ENCODE data around the gene DNMT1. TPM values are rescaled to one million over a fixed set of nuclear protein-coding genes. Genes with fewer than 3 reads are reported as not detected.

Gene DNMT1
- total and polyA plus RNA-seq, 4 donors = 32.8 to 85.7 (median 45.2) TPM

DNA sequence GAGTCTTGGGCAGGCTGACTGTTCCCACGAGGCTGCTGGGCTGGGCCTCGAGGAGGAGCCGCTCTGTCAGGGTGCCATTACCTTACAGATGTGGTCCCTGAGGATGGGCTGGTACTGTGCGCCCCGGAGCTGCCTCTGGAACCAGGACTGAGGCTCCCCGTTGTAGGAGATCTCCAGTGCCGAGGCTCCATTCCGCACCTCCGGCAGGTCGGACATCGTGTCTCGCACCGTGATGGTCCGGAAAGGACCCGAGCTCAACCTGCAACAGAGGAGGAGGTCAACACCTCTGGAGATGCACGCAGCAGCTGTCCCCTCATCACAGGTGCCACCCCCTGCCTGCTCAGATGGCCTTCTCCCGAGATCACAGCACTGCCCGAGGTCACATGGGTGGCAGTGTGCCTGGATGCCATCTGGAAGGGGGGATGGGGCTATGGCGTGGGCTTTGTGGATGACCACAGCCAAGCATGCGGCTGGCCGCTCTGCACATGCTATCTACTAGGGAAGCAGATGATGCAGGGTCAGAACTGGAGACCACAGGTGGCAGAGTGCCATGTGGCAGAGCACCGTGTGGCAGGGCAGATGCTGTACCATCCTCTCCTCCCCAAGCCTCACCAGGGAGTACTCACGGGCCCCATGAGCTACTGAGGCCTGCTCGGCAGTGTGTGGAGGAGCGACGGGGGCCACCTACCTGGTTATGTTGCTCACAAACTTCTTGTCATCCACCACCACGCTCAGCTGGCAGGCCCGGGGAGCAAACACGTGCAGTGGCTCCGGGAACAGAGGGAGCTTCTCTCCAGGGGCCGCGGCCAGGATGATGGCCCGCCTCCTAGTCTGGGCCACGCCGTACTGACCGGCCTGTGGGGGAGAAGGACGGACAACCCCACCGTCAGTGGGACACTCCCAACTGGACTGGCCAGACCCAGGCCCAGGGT lies 56.7 kb downstream of the DNMT1 start:
- Histone ChIP-seq H3K27me3 (ENCODE audit: control insufficient read depth in 3 of 3, insufficient read depth in 3 of 3, low read length in 2 of 3) (no peaks in the 10 kb centered on the region), H3K4me3 (no peak overlapping the region), H3K4me1 (ENCODE audit: control insufficient read depth in 5 of 5, insufficient read depth in 5 of 5, low read length in 5 of 5) (no peaks in the 10 kb centered on the region), H3K9me3 (ENCODE audit: control insufficient read depth in 4 of 4, insufficient read depth in 3 of 4, low read length in 3 of 4) (peaks cover 0 to under 1% (median 0%) of the 10 kb centered on the region in 4 donors), H3K9ac (ENCODE audit: insufficient read depth in 1 of 2, low read length in 2 of 2) (no peak overlapping the region), H3K27ac (ENCODE audit: low read depth in 1 of 2, low read length in 1 of 2) (no peak overlapping the region), H3K36me3 (ENCODE audit: control insufficient read depth in 4 of 4, insufficient read depth in 4 of 4, low read length in 4 of 4) (peaks cover 28 to 77% (median 53%) of the 10 kb centered on the region in 4 donors)
- TF ChIP-seq, protein P1, sequence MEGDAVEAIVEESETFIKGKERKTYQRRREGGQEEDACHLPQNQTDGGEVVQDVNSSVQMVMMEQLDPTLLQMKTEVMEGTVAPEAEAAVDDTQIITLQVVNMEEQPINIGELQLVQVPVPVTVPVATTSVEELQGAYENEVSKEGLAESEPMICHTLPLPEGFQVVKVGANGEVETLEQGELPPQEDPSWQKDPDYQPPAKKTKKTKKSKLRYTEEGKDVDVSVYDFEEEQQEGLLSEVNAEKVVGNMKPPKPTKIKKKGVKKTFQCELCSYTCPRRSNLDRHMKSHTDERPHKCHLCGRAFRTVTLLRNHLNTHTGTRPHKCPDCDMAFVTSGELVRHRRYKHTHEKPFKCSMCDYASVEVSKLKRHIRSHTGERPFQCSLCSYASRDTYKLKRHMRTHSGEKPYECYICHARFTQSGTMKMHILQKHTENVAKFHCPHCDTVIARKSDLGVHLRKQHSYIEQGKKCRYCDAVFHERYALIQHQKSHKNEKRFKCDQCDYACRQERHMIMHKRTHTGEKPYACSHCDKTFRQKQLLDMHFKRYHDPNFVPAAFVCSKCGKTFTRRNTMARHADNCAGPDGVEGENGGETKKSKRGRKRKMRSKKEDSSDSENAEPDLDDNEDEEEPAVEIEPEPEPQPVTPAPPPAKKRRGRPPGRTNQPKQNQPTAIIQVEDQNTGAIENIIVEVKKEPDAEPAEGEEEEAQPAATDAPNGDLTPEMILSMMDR (IDR thresholded peaks at IDR 0.05; ENCODE audit: control extremely low read depth, extremely low read depth) = no peak
- 93% methylated on average over 38 of the region's 38 CpGs for WGBS, 2 donors
- ATAC-seq (ENCODE audit: insufficient read depth, low FRiP score) (no peak), DNase-seq (no peak)

DNA sequence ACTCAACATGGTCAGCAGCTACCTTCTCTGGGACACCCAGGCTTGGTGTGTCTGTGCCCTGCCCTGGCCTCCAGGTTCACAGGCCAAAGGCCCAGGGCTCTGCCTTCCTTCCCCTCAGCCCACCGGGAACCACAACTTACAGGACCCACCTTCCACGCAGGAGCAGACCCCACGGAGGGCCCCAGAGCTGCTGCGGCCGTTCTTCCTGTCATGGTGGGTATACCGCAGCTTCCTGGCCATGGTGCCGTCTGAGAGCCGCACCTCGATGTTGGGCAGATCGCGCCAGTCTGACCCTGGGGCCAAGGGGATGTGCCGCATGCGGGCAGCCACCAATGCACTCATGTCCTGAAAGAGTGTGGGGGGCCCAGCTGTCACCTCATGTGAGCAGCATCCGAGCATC lies 57.8 kb downstream of the DNMT1 start:
- Histone ChIP-seq H3K4me3 (no peak overlapping the region), H3K27ac (ENCODE audit: low read depth in 1 of 2, low read length in 1 of 2) (peak overlapping the region in 1 of 2 donors; percentile 3), H3K36me3 (ENCODE audit: control insufficient read depth in 4 of 4, insufficient read depth in 4 of 4, low read length in 4 of 4) (peaks cover 18 to 73% (median 49%) of the 10 kb centered on the region in 4 donors), H3K9me3 (ENCODE audit: control insufficient read depth in 4 of 4, insufficient read depth in 3 of 4, low read length in 3 of 4) (peaks cover 0 to 3% (median 0%) of the 10 kb centered on the region in 4 donors), H3K27me3 (ENCODE audit: control insufficient read depth in 3 of 3, insufficient read depth in 3 of 3, low read length in 2 of 3) (no peaks in the 10 kb centered on the region), H3K4me1 (ENCODE audit: control insufficient read depth in 5 of 5, insufficient read depth in 5 of 5, low read length in 5 of 5) (no peaks in the 10 kb centered on the region), H3K9ac (ENCODE audit: insufficient read depth in 1 of 2, low read length in 2 of 2) (no peak overlapping the region)
- WGBS, 2 donors = 90 to 95% methylated on average over 14 of the region's 14 CpGs
- DNase-seq (no peak), ATAC-seq (ENCODE audit: insufficient read depth, low FRiP score) (no peak)
- TF ChIP-seq, protein P1 (IDR thresholded peaks at IDR 0.05; ENCODE audit: control extremely low read depth, extremely low read depth) = no peak

DNA sequence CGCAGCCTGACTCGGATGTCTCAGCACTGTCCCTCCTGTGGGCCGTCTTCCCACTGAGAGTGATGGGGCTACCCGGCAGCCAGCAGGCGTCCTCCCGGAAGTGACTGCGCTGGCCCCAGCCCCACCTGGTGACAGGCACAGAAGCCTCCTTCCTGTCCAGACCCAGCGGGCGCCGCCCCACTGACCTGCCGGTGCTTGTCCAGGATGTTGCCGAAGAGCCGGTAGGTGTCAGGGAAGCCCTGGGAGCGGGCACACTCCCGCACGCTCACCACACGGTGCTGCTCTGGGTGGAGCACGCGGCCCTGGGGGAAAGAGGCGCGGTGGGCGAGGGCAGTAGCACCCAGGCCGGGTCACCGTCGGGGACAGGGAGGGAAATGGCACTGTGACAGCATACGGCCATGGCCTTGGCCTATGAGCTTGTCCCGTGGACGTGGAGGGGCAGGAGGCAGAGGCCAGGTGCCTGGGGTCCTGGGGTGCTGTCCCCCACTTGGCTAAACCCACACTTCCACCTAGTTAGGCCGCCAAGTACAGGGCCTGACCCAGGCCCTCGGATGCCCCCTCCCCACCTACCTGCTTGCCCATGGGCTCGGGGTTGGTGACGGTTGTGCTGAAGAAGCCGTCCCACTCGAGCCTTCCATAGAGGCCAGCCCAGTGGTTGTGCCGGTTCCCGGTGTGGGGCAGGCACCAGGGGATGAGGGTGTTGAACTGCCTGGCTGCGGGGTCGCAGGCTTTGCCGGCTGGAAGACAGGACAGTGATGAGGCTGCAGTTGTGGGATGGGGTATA lies 59.0 kb downstream of the DNMT1 start:
- peak; percentile 49 for ATAC-seq (ENCODE audit: insufficient read depth, low FRiP score)
- Histone ChIP-seq H3K9ac (ENCODE audit: insufficient read depth in 1 of 2, low read length in 2 of 2) (no peak overlapping the region), H3K36me3 (ENCODE audit: control insufficient read depth in 4 of 4, insufficient read depth in 4 of 4, low read length in 4 of 4) (peaks cover 10 to 65% (median 40%) of the 10 kb centered on the region in 4 donors), H3K4me3 (no peak overlapping the region), H3K4me1 (ENCODE audit: control insufficient read depth in 5 of 5, insufficient read depth in 5 of 5, low read length in 5 of 5) (no peaks in the 10 kb centered on the region), H3K27me3 (ENCODE audit: control insufficient read depth in 3 of 3, insufficient read depth in 3 of 3, low read length in 2 of 3) (no peaks in the 10 kb centered on the region), H3K9me3 (ENCODE audit: control insufficient read depth in 4 of 4, insufficient read depth in 3 of 4, low read length in 3 of 4) (peaks cover 0 to 3% (median 0%) of the 10 kb centered on the region in 4 donors), H3K27ac (ENCODE audit: low read depth in 1 of 2, low read length in 1 of 2) (peak overlapping the region in 1 of 2 donors; percentile 71)
- DNase-seq = no peak
- TF ChIP-seq, protein P1 (IDR thresholded peaks at IDR 0.05; ENCODE audit: control extremely low read depth, extremely low read depth) = no peak
- WGBS, 2 donors = 88 to 92% methylated on average over 39 of the region's 39 CpGs

All from lung (tissue), 12 donors.